Activated naive CD4-positive, alpha-beta T cell (primary cell): Measurements from ENCODE around the gene NOSIP.

ENCODE experiments used
- DNase-seq, 4 experiments: peaks; one replicate each; lab custom pipeline; 2025; lab: John Stamatoyannopoulos, UW

NOSIP gene

DNA sequence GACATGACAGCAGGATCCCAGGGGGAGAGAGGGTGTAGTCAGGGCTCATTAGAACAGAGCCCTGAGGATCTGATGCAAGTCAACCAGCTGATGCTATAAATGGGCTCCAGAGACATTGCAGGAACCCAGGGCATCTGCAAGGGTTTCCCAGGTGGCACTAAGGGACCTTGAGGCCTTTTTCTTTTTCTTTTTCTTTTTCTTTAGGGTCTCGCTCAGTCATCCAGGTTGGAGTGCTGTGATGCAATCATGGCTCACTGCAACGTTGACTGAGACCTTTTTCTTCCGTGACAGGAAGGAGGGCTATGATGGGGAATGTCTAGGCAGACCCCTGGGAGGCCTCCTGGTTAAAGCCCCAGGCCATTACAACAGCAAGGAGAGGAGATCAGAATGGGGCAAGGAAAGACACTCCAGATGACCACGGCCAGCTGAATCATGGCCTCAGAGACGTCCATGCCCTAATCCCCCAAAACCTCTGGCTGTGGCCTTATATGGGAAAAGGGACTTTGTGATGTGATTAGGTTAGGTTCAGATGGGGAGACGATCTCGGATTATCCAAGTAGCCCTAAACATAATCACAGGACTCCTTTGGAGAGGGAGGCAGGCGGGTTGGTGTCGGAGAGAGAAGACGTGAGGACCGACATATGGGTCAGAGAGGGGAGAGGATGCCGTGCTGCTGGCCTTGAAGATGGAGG lies 72.4 kb downstream of the NOSIP start:
- DNase-seq: no peak

DNA sequence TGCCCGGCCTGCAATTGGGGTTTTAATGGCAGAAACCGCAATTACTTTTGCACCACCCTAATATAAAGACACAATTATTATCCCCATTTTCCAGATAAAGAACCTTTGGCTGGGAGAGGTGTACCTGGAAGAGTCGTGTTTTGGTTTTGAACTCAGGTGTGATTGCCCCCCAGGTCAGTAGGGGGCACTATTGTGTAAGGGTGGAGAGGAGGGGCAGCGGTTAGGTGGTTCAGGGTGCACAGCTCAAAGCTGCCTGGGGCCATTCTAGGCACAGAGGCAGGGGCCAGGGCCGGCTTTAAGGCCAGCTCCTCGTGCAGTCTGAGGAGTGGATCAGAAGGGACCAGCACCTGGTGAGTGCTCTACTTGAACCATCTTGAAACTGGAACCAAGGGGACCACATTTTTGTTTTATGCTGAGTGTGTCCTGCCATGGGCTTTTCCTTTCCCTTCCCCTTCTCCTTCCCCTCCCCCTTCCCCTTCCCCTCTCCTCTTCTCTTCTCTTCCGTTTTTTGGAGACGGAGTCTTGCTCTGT lies 73.7 kb downstream of the NOSIP start:
- peak; percentile 47 to 70 (median 53) for DNase-seq
